ENCODE results near the gene CCS. TPM values are rescaled to one million over a fixed set of nuclear protein-coding genes. Genes with fewer than 3 reads are reported as not detected.

Gene CCS
- total RNA-seq, 1 experiment from 2014 or later = 25.8 TPM

DNA sequence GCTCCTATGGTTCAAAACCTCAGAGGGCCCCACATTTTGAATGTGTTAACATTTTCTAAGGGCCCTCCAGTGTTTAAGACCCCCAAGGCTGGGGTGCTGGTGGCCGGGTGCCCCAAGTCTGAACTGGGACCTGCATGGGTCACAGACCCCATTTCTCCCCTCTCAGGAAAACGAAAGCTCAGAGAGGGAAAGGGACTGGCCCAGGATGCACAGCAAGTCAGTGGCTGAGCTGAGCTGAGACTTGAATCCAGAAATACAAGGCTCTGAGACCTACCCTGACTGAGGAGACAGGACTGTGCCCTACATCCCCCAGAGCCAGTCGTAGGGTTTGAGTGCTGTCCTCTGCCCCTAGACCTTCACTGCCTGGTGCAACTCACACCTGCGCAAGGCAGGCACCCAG is 42.1 kb upstream of the CCS start:
- peaks cover 15% of the 10 kb centered on the region for H3K27me3 Mint-ChIP-seq (ENCODE audit: insufficient read depth, unreplicated experiment)
- intact Hi-C loops (cut with micrococcal nuclease) = no loop called here
- TF ChIP-seq, protein P1, sequence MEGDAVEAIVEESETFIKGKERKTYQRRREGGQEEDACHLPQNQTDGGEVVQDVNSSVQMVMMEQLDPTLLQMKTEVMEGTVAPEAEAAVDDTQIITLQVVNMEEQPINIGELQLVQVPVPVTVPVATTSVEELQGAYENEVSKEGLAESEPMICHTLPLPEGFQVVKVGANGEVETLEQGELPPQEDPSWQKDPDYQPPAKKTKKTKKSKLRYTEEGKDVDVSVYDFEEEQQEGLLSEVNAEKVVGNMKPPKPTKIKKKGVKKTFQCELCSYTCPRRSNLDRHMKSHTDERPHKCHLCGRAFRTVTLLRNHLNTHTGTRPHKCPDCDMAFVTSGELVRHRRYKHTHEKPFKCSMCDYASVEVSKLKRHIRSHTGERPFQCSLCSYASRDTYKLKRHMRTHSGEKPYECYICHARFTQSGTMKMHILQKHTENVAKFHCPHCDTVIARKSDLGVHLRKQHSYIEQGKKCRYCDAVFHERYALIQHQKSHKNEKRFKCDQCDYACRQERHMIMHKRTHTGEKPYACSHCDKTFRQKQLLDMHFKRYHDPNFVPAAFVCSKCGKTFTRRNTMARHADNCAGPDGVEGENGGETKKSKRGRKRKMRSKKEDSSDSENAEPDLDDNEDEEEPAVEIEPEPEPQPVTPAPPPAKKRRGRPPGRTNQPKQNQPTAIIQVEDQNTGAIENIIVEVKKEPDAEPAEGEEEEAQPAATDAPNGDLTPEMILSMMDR (IDR thresholded peaks at IDR 0.05; ENCODE audit: unreplicated experiment) = no peak
- no peaks in the 10 kb centered on the region for H3K36me3 Mint-ChIP-seq (ENCODE audit: insufficient read depth, unreplicated experiment)
- no peak overlapping the region for H3K27ac Mint-ChIP-seq (ENCODE audit: low read depth, unreplicated experiment)
- H3K9me3 Mint-ChIP-seq (ENCODE audit: unreplicated experiment) = no peaks in the 10 kb centered on the region
- ChIA-PET CTCF (no interaction called here), POLR2A (interaction anchor here (1.3 kb wide), 1 partner anchor 13 kb away, joined by 3 read pairs; no protein-coding TSS in a partner anchor)
- H3K4me1 Mint-ChIP-seq (ENCODE audit: insufficient read depth, unreplicated experiment) = peaks cover 6% of the 10 kb centered on the region
- no peak overlapping the region for H3K4me3 Mint-ChIP-seq (ENCODE audit: unreplicated experiment)
- BruUV-seq (replicated peaks) = no TSS peak
- no peak for DNase-seq (ENCODE audit: unreplicated experiment)

DNA sequence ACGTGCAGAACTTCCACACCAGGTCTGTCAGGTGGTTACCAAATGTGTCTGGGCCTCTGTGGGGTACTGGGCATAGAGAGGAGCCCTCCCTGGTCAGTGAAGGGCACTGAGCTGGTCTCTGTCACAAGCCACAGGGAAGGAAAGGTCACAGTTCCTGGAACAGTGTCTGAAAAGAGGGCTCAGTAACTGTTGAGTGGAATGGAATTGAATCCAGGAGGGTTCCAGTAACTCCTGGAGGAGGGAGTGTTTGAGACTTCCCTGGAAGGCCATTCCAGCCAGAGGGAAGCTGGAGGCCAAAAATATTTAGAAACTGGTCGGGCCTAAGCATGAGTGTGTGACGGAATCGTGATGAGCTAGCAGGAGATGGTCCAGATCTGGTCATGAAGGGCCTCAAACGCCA is 38.4 kb upstream of the CCS start:
- ChIA-PET POLR2A (no interaction called here), CTCF (no interaction called here)
- intact Hi-C loops (cut with micrococcal nuclease) = no loop called here
- H3K4me1 Mint-ChIP-seq (ENCODE audit: insufficient read depth, unreplicated experiment) = no peaks in the 10 kb centered on the region
- no peak overlapping the region for H3K4me3 Mint-ChIP-seq (ENCODE audit: unreplicated experiment)
- TF ChIP-seq, protein P1 (IDR thresholded peaks at IDR 0.05; ENCODE audit: unreplicated experiment) = no peak
- DNase-seq (ENCODE audit: unreplicated experiment) = no peak
- no peak overlapping the region for H3K27ac Mint-ChIP-seq (ENCODE audit: low read depth, unreplicated experiment)
- H3K9me3 Mint-ChIP-seq (ENCODE audit: unreplicated experiment) = no peaks in the 10 kb centered on the region
- no peaks in the 10 kb centered on the region for H3K36me3 Mint-ChIP-seq (ENCODE audit: insufficient read depth, unreplicated experiment)
- BruUV-seq (replicated peaks) = no TSS peak
- H3K27me3 Mint-ChIP-seq (ENCODE audit: insufficient read depth, unreplicated experiment) = no peaks in the 10 kb centered on the region

DNA sequence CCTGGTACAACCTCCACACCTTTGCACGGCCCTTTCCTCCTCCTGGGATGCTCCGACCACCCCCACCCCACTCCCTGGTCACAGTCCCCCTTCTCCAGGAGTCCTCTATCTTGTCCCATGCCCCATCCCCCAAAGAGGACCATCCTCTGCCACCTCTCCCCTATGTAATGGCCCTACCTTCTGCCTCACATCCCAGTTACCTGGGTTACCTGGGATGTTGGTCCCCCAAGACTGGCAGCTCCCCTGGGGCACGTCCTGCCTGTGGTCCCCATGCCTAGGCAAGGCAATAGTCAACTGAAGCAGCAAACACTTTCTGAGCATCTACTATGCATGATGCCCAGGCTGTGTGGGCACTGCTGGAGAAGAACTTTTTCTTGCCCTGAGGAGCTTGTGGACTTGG is 37.6 kb upstream of the CCS start:
- no TSS peak for BruUV-seq (replicated peaks)
- intact Hi-C loops (cut with micrococcal nuclease) = no loop called here
- no peaks in the 10 kb centered on the region for H3K36me3 Mint-ChIP-seq (ENCODE audit: insufficient read depth, unreplicated experiment)
- H3K9me3 Mint-ChIP-seq (ENCODE audit: unreplicated experiment) = no peaks in the 10 kb centered on the region
- H3K4me1 Mint-ChIP-seq (ENCODE audit: insufficient read depth, unreplicated experiment) = no peaks in the 10 kb centered on the region
- POLR2A ChIA-PET = no interaction called here
- H3K27me3 Mint-ChIP-seq (ENCODE audit: insufficient read depth, unreplicated experiment) = no peaks in the 10 kb centered on the region
- TF ChIP-seq, protein P1 (IDR thresholded peaks at IDR 0.05; ENCODE audit: unreplicated experiment) = no peak
- H3K4me3 Mint-ChIP-seq (ENCODE audit: unreplicated experiment) = no peak overlapping the region
- CTCF ChIA-PET = no interaction called here
- no peak for DNase-seq (ENCODE audit: unreplicated experiment)
- H3K27ac Mint-ChIP-seq (ENCODE audit: low read depth, unreplicated experiment) = no peak overlapping the region

DNA sequence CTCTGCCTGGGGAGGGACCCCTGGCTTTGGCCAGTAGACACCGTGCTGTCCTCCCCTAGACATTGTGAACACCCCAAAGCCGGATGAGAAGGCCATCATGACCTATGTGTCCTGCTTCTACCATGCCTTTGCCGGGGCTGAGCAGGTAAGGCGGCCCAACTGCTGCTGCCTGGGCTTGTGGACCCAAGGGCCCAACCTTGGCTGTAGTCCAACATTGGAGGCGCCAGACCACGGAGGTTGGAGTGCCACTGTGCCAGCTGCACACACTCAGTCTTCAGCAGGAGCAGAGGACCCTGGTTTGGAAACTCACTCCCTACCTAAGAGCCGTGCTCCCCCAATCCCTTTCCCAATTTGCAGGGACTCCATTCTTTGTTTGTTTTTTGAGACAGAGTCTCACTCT is 36.9 kb upstream of the CCS start:
- Mint-ChIP-seq H3K9me3 (ENCODE audit: unreplicated experiment) (no peaks in the 10 kb centered on the region), H3K27ac (ENCODE audit: low read depth, unreplicated experiment) (no peak overlapping the region), H3K27me3 (ENCODE audit: insufficient read depth, unreplicated experiment) (no peaks in the 10 kb centered on the region), H3K36me3 (ENCODE audit: insufficient read depth, unreplicated experiment) (no peaks in the 10 kb centered on the region), H3K4me3 (ENCODE audit: unreplicated experiment) (no peak overlapping the region), H3K4me1 (ENCODE audit: insufficient read depth, unreplicated experiment) (no peaks in the 10 kb centered on the region)
- intact Hi-C loops (cut with micrococcal nuclease) = no loop called here
- DNase-seq (ENCODE audit: unreplicated experiment) = no peak
- POLR2A ChIA-PET = no interaction called here
- CTCF ChIA-PET = interaction anchor here (0.9 kb wide), 1 partner anchor 22 kb away, joined by 3 read pairs; no protein-coding TSS in a partner anchor
- no TSS peak for BruUV-seq (replicated peaks)
- TF ChIP-seq, protein P1 (IDR thresholded peaks at IDR 0.05; ENCODE audit: unreplicated experiment) = no peak

All from MCF 10A (cell line).